Gastrocnemius medialis (tissue), 4 donors: ENCODE data around the gene ARID5B. TPM values are rescaled to one million over a fixed set of nuclear protein-coding genes. Genes with fewer than 3 reads are reported as not detected.

Experiments used
- ATAC-seq, 2 donors: fragments of 150-250 bp; one replicate each; pipeline ENCODE4 v1.9.1; 2016
- DNase-seq, 2 donors: peaks; one replicate each; pipeline ENCODE4 v3.0.0-alpha.2; 2019
- H3K27ac ChIP-seq, 4 donors: fragments of 200-600 bp; sonication (generic); 1 replicate in 1 of 4; 2 replicates in 3 of 4; pipeline ENCODE4 v1.5.1; 2016 to 2018; ENCODE audit warnings: mild to moderate bottlenecking in 2 of 4, moderate library complexity in 1 of 4
- H3K27me3 ChIP-seq, 3 donors: fragments of 200-600 bp; sonication (generic) in 2 of 3; 1 replicate in 1 of 3; 2 replicates in 2 of 3; pipeline versions ENCODE4 v1.5.1 to v1.6.0; 2016 to 2019; ENCODE audit warnings: mild to moderate bottlenecking in 1 of 3, moderate library complexity in 1 of 3
- H3K36me3 ChIP-seq, 2 donors: fragments of 200-600 bp; sonication (generic) in 1 of 2; one replicate each; pipeline ENCODE4 v1.5.1; 2017 to 2018
- H3K4me1 ChIP-seq, 2 donors: fragments of 200-600 bp; sonication (generic) in 1 of 2; one replicate each; pipeline ENCODE4 v1.5.1; 2016 to 2017; ENCODE audit warnings: mild to moderate bottlenecking in 2 of 2
- H3K4me3 ChIP-seq, 4 donors: fragments of 200-600 bp; sonication (generic) in 3 of 4; 1 replicate in 1 of 4; 2 replicates in 3 of 4; pipeline ENCODE4 v1.5.1; 2016 to 2019; ENCODE audit warnings: mild to moderate bottlenecking in 2 of 4
- H3K9me3 ChIP-seq, 3 donors: fragments of 200-600 bp; sonication (generic) in 2 of 3; 1 replicate in 1 of 3; 2 replicates in 2 of 3; pipeline ENCODE4 v1.5.1; 2016 to 2019
- CTCF ChIP-seq, 5 experiments: fragments of 450-650 bp in 3 of 5; fragments of 200-600 bp in 2 of 5; sonication (generic) in 2 of 5; IDR thresholded peaks in 4 of 5; conservative IDR thresholded peaks in 1 of 5; 1 replicate in 4 of 5; 2 replicates in 1 of 5; pipeline ENCODE4 v1.5.1; 2016 to 2019; ENCODE audit warnings: antibody characterized with exemption in 5 of 5, mild to moderate bottlenecking in 3 of 5, moderate library complexity in 3 of 5
- POLR2A ChIP-seq, 2 donors: fragments of 450-650 bp; IDR thresholded peaks; one replicate each; pipeline ENCODE4 v1.6.1; 2017; ENCODE audit warnings: antibody characterized with exemption in 2 of 2, mild to moderate bottlenecking in 2 of 2, moderate library complexity in 2 of 2
- in situ Hi-C, 4 donors: fragments of 200-750 bp; cut with MboI; loops; one replicate each; pipeline versions ENCODE4 v1.15.0 to v1.8.0; 2017; ENCODE audit warnings: low sequenced_read_pairs in 4 of 4
- intact Hi-C: fragments of 100-400 bp; cut with DNase I; formaldehyde crosslinking; loops from one replicate; pipeline ENCODE4 v1.15.1; 2023; ENCODE audit warnings: low total_unique reads
- total RNA-seq, 4 donors: library from RNA; depleted of rRNA; stranded (reverse); fragments of >200 nt; gene quantifications; one replicate each; pipeline versions ENCODE4 v1.1.0 to v1.2.3, GENCODE V29; 2016

ARID5B gene
- total RNA-seq, 4 donors from 2014 or later: 156 to 512 (median 263) TPM

- no peaks in the 10 kb centered on the region for H3K36me3 ChIP-seq
- no peak overlapping the region for H3K4me3 ChIP-seq
- no peak for TF ChIP-seq CTCF (IDR thresholded peaks at IDR 0.05 in 4 of 5, conservative IDR thresholded peaks at IDR 0.05 in 1 of 5)
- no peak for TF ChIP-seq POLR2A (IDR thresholded peaks at IDR 0.05)
- in situ Hi-C loops (no loop called here), intact Hi-C loops (no loop called here)
- no peaks in the 10 kb centered on the region for H3K9me3 ChIP-seq
- no peak overlapping the region for H3K27ac ChIP-seq
- H3K4me1 ChIP-seq: peaks cover 12 to 19% of the 10 kb centered on the region in 2 donors
- no peak for DNase-seq
- no peak for ATAC-seq
- no peaks in the 10 kb centered on the region for H3K27me3 ChIP-seq
Measured at GRCh38 chr10:62008196-62008595, 106.7 kb downstream of the ARID5B start.

GRCh38 chr10:62008946-62009345 is 107.4 kb downstream of the ARID5B start:
- intact Hi-C loops (no loop called here), in situ Hi-C loops (no loop called here)
- TF ChIP-seq POLR2A (IDR thresholded peaks at IDR 0.05) (no peak), CTCF (IDR thresholded peaks at IDR 0.05 in 4 of 5, conservative IDR thresholded peaks at IDR 0.05 in 1 of 5) (no peak)
- H3K9me3 ChIP-seq: no peaks in the 10 kb centered on the region
- ATAC-seq (no peak), DNase-seq (no peak)
- no peaks in the 10 kb centered on the region for H3K27me3 ChIP-seq
- H3K27ac ChIP-seq: no peak overlapping the region
- H3K36me3 ChIP-seq: no peaks in the 10 kb centered on the region
- peaks cover 12 to 13% of the 10 kb centered on the region in 2 donors for H3K4me1 ChIP-seq
- H3K4me3 ChIP-seq: no peak overlapping the region

- ATAC-seq (no peak), DNase-seq (no peak)
- no peaks in the 10 kb centered on the region for H3K9me3 ChIP-seq
- H3K27ac ChIP-seq: no peak overlapping the region
- TF ChIP-seq CTCF (IDR thresholded peaks at IDR 0.05 in 4 of 5, conservative IDR thresholded peaks at IDR 0.05 in 1 of 5) (no peak), POLR2A (IDR thresholded peaks at IDR 0.05) (no peak)
- no peak overlapping the region for H3K4me3 ChIP-seq
- no peaks in the 10 kb centered on the region for H3K36me3 ChIP-seq
- in situ Hi-C loops: no loop called here
- intact Hi-C loops: no loop called here
- no peaks in the 10 kb centered on the region for H3K27me3 ChIP-seq
- peaks cover 0 to 9% of the 10 kb centered on the region in 2 donors for H3K4me1 ChIP-seq
Measured at GRCh38 chr10:62010366-62010765, 108.9 kb downstream of the ARID5B start.

- in situ Hi-C loops: no loop called here
- Histone ChIP-seq H3K4me3 (no peak overlapping the region), H3K27ac (no peak overlapping the region), H3K4me1 (peaks cover 5 to 13% of the 10 kb centered on the region in 2 donors), H3K27me3 (no peaks in the 10 kb centered on the region), H3K36me3 (no peaks in the 10 kb centered on the region), H3K9me3 (no peaks in the 10 kb centered on the region)
- intact Hi-C loops: no loop called here
- no peak for ATAC-seq
- DNase-seq: no peak
- TF ChIP-seq POLR2A (IDR thresholded peaks at IDR 0.05): no peak
- TF ChIP-seq CTCF (IDR thresholded peaks at IDR 0.05 in 4 of 5, conservative IDR thresholded peaks at IDR 0.05 in 1 of 5): no peak
Measured at GRCh38 chr10:62011558-62011957, 110.1 kb downstream of the ARID5B start.

GRCh38 chr10:62012318-62012717 is 110.8 kb downstream of the ARID5B start:
- in situ Hi-C loops: no loop called here
- DNase-seq: no peak
- H3K4me1 ChIP-seq: peaks cover 12 to 21% of the 10 kb centered on the region in 2 donors
- ATAC-seq: no peak
- TF ChIP-seq CTCF (IDR thresholded peaks at IDR 0.05 in 4 of 5, conservative IDR thresholded peaks at IDR 0.05 in 1 of 5) (no peak), POLR2A (IDR thresholded peaks at IDR 0.05) (no peak)
- H3K36me3 ChIP-seq: no peaks in the 10 kb centered on the region
- H3K27me3 ChIP-seq: no peaks in the 10 kb centered on the region
- H3K9me3 ChIP-seq: no peaks in the 10 kb centered on the region
- intact Hi-C loops: no loop called here
- H3K27ac ChIP-seq: no peak overlapping the region
- H3K4me3 ChIP-seq: no peak overlapping the region
